ENCODE data around the gene TECPR1. TPM values are rescaled to one million over a fixed set of nuclear protein-coding genes. Genes with fewer than 3 reads are reported as not detected.

TECPR1 gene
- total RNA-seq, 1 experiment from 2014 or later: 26.4 TPM

GRCh38 chr7:98224701-98225181, 27.3 kb downstream of the TECPR1 start:
- Histone ChIP-seq H3K9me3 (no peaks in the 10 kb centered on the region), H3K4me1 (no peaks in the 10 kb centered on the region), H3K4me3 (ENCODE audit: low read depth, low read length) (no peak overlapping the region), H3K27me3 (replicated peaks; ENCODE audit: control insufficient read depth, insufficient read depth, low read length) (no peaks in the 10 kb centered on the region), H3K36me3 (ENCODE audit: control insufficient read depth, insufficient read depth, low read length) (no peaks in the 10 kb centered on the region)
- DNase-seq: no peak
- Mint-ChIP-seq H3K36me3 (ENCODE audit: insufficient read depth, unreplicated experiment) (peaks cover 4% of the 10 kb centered on the region), H3K27me3 (ENCODE audit: insufficient read depth, unreplicated experiment) (no peaks in the 10 kb centered on the region), H3K9me3 (ENCODE audit: unreplicated experiment) (no peaks in the 10 kb centered on the region), H3K27ac (ENCODE audit: unreplicated experiment) (no peak overlapping the region), H3K4me3 (ENCODE audit: unreplicated experiment) (no peak overlapping the region), H3K4me1 (ENCODE audit: low read depth, unreplicated experiment) (no peaks in the 10 kb centered on the region)
- ChIA-PET POLR2A (no interaction called here), CTCF (no interaction called here)
- TF ChIP-seq, protein P1, sequence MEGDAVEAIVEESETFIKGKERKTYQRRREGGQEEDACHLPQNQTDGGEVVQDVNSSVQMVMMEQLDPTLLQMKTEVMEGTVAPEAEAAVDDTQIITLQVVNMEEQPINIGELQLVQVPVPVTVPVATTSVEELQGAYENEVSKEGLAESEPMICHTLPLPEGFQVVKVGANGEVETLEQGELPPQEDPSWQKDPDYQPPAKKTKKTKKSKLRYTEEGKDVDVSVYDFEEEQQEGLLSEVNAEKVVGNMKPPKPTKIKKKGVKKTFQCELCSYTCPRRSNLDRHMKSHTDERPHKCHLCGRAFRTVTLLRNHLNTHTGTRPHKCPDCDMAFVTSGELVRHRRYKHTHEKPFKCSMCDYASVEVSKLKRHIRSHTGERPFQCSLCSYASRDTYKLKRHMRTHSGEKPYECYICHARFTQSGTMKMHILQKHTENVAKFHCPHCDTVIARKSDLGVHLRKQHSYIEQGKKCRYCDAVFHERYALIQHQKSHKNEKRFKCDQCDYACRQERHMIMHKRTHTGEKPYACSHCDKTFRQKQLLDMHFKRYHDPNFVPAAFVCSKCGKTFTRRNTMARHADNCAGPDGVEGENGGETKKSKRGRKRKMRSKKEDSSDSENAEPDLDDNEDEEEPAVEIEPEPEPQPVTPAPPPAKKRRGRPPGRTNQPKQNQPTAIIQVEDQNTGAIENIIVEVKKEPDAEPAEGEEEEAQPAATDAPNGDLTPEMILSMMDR (IDR thresholded peaks at IDR 0.05; ENCODE audit: insufficient read depth in 1 of 2, low read depth in 1 of 2, low read length in 1 of 2, severe bottlenecking in 1 of 2, unreplicated experiment in 1 of 2): no peak
- no TSS peak for BruUV-seq (replicated peaks)
- intact Hi-C loops (cut with micrococcal nuclease; ENCODE audit: unreplicated experiment): no loop called here

- Histone ChIP-seq H3K9me3 (no peaks in the 10 kb centered on the region), H3K27me3 (replicated peaks; ENCODE audit: control insufficient read depth, insufficient read depth, low read length) (no peaks in the 10 kb centered on the region), H3K36me3 (ENCODE audit: control insufficient read depth, insufficient read depth, low read length) (no peaks in the 10 kb centered on the region), H3K4me3 (ENCODE audit: low read depth, low read length) (no peak overlapping the region), H3K4me1 (no peaks in the 10 kb centered on the region)
- peaks cover 4% of the 10 kb centered on the region for H3K36me3 Mint-ChIP-seq (ENCODE audit: insufficient read depth, unreplicated experiment)
- POLR2A ChIA-PET: no interaction called here
- no peaks in the 10 kb centered on the region for H3K9me3 Mint-ChIP-seq (ENCODE audit: unreplicated experiment)
- no peaks in the 10 kb centered on the region for H3K27me3 Mint-ChIP-seq (ENCODE audit: insufficient read depth, unreplicated experiment)
- TF ChIP-seq, protein P1 (IDR thresholded peaks at IDR 0.05; ENCODE audit: insufficient read depth in 1 of 2, low read depth in 1 of 2, low read length in 1 of 2, severe bottlenecking in 1 of 2, unreplicated experiment in 1 of 2): no peak
- H3K27ac Mint-ChIP-seq (ENCODE audit: unreplicated experiment): no peak overlapping the region
- H3K4me1 Mint-ChIP-seq (ENCODE audit: low read depth, unreplicated experiment): no peaks in the 10 kb centered on the region
- intact Hi-C loops (cut with micrococcal nuclease; ENCODE audit: unreplicated experiment): no loop called here
- H3K4me3 Mint-ChIP-seq (ENCODE audit: unreplicated experiment): no peak overlapping the region
- BruUV-seq (replicated peaks): no TSS peak
- DNase-seq: no peak
- CTCF ChIA-PET: no interaction called here
These were observed 27.9 kb downstream of the TECPR1 start for GRCh38 chr7:98223898-98224700.

- ChIA-PET POLR2A (no interaction called here), CTCF (no interaction called here)
- BruUV-seq (replicated peaks): no TSS peak
- Histone ChIP-seq H3K4me3 (ENCODE audit: low read depth, low read length) (no peak overlapping the region), H3K36me3 (ENCODE audit: control insufficient read depth, insufficient read depth, low read length) (no peaks in the 10 kb centered on the region), H3K27me3 (replicated peaks; ENCODE audit: control insufficient read depth, insufficient read depth, low read length) (no peaks in the 10 kb centered on the region), H3K9me3 (no peaks in the 10 kb centered on the region), H3K4me1 (no peaks in the 10 kb centered on the region)
- Mint-ChIP-seq H3K36me3 (ENCODE audit: insufficient read depth, unreplicated experiment) (peaks cover 4% of the 10 kb centered on the region), H3K27me3 (ENCODE audit: insufficient read depth, unreplicated experiment) (no peaks in the 10 kb centered on the region), H3K4me1 (ENCODE audit: low read depth, unreplicated experiment) (no peaks in the 10 kb centered on the region), H3K4me3 (ENCODE audit: unreplicated experiment) (no peak overlapping the region), H3K9me3 (ENCODE audit: unreplicated experiment) (no peaks in the 10 kb centered on the region), H3K27ac (ENCODE audit: unreplicated experiment) (no peak overlapping the region)
- DNase-seq: no peak
- TF ChIP-seq, protein P1 (IDR thresholded peaks at IDR 0.05; ENCODE audit: insufficient read depth in 1 of 2, low read depth in 1 of 2, low read length in 1 of 2, severe bottlenecking in 1 of 2, unreplicated experiment in 1 of 2): no peak
- intact Hi-C loops (cut with micrococcal nuclease; ENCODE audit: unreplicated experiment): no loop called here
These were observed 28.6 kb downstream of the TECPR1 start for GRCh38 chr7:98223351-98223897.
